Retina (tissue), 1 donor: ENCODE results near the gene RBM23.

Source experiments
- DNase-seq: peaks from one replicate; pipeline ENCODE4 v3.0.0-alpha.2; 2016

RBM23 gene

GRCh38 chr14:22884738-22885523 is 34.0 kb downstream of the RBM23 start:
- peak; percentile 12 for DNase-seq

- no peak for DNase-seq
Observed at GRCh38 chr14:22884076-22884737, 34.7 kb downstream of the RBM23 start.

- DNase-seq: peak; percentile 85
Observed at GRCh38 chr14:22883173-22883976, 35.6 kb downstream of the RBM23 start, which contains the start of gene REM2. Gene REM2, plus strand, starts transcription at chr14:22883222. Its CDS starts 66 bp downstream, at chr14:22883288.

- peak; percentile 84 for DNase-seq
Observed at GRCh38 chr14:22882529-22883172, 36.3 kb downstream of the RBM23 start.

- no peak for DNase-seq
Observed at GRCh38 chr14:22882064-22882463, 36.9 kb downstream of the RBM23 start.

- no peak for DNase-seq
Observed at GRCh38 chr14:22878271-22879246, 40.4 kb downstream of the RBM23 start.

GRCh38 chr14:22877000-22877501 is 41.9 kb downstream of the RBM23 start:
- no peak for DNase-seq

- DNase-seq: no peak
Observed at GRCh38 chr14:22875748-22876319, 43.1 kb downstream of the RBM23 start.

- no peak for DNase-seq
Observed at GRCh38 chr14:22875003-22875747, 43.8 kb downstream of the RBM23 start.

GRCh38 chr14:22872833-22873520 is 46.0 kb downstream of the RBM23 start:
- no peak for DNase-seq

- DNase-seq: peak; percentile 88
Observed at GRCh38 chr14:22872033-22872832, 46.7 kb downstream of the RBM23 start.

- DNase-seq: peak; percentile 90
Observed at GRCh38 chr14:22871224-22872032, 47.5 kb downstream of the RBM23 start, which contains the start of gene LRP10. Gene LRP10, plus strand, starts transcription at chr14:22871740. Its CDS starts 564 bp downstream, at chr14:22872304.

- no peak for DNase-seq
Observed at GRCh38 chr14:22870811-22871223, 48.1 kb downstream of the RBM23 start.

GRCh38 chr14:22866874-22867273 is 52.1 kb downstream of the RBM23 start:
- no peak for DNase-seq

- no peak for DNase-seq
Observed at GRCh38 chr14:22865424-22866405, 53.2 kb downstream of the RBM23 start.

- no peak for DNase-seq
Observed at GRCh38 chr14:22864979-22865378, 54.0 kb downstream of the RBM23 start.
